HL-60/S4 treated with retinoic acid at 250 ng/mL for 4 days and 3 days (cell line): Measurements from ENCODE around the gene EXOC6B.

Experiments
- in situ Hi-C: fragments of 300-500 bp; cut with MboI; formaldehyde crosslinking; loops from 2 replicates; pipeline ENCODE4 v1.7.0; 2022; ENCODE audit warnings: low sequenced_read_pairs

The EXOC6B gene

GRCh38 chr2:72153026-72153791, 672.6 kb downstream of the EXOC6B start:
- in situ Hi-C loops: no loop called here

GRCh38 chr2:72150861-72151356, 674.9 kb downstream of the EXOC6B start:
- in situ Hi-C loops: no loop called here

GRCh38 chr2:72150157-72150860, 675.5 kb downstream of the EXOC6B start:
- in situ Hi-C loops: no loop called here

DNA sequence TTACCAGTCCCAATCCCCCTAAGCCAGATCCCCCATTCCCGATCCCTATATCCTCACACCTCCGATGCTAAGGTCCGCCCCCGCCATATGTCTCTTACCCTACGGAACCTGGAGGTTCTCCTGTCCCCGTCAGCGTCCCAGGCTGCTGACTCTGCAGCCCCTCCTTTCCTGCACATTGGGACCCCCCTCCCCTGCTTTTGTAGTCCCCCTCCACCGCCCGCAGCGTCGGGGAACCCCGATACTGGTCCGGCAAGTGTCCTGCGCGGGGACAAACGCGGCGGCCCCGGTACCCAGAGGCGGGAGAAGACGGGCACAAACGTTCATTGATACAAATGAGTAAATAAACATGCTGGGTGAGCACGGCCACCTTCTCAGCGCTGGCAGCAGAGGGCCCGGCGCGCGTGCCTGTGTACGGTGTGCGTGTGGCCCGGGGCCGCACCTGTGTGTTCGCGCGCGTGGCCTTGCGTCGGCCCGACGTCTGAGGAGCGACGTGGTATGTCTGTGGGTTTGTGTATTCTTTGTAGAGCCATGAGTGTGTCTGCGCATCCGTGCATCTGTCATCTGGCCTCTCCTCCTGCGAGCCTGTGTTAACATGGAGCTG, 676.2 kb downstream of the EXOC6B start:
- in situ Hi-C loops: no loop called here

DNA sequence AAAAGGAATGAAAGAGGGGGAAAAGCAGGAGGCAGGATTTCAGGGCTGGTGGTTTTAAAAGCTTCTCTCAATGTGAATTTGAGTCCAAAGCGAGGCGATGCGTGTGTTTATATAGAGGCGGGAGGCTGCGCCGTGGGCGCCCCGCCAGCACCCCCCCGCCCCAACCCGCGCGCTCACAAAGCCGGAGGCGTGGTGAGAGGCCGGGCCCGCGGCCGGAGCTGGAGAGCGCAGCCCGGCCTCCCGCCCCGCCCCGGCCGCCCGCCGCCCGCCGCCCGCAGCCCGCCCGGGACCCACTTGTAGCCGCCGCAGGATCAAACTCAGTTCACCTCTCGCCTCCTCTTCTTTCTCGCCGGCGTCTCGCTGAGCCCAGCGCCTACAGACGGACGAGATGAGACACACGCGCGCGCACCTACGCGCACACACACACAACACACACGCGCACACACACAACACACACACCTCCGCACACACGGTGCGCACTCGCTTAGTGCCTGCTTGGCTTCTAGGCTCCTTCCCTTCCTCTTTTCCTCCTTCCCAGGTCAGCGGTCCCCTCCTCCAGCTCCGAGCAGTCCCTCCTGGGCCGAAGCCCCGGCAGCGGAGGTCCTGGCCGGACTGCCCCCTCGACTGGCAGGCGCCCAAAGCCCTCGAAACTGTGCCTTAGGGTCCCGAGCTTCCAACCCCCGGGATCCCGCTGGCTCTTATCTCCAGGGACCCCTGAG, 676.8 kb downstream of the EXOC6B start:
- in situ Hi-C loops: no loop called here

DNA sequence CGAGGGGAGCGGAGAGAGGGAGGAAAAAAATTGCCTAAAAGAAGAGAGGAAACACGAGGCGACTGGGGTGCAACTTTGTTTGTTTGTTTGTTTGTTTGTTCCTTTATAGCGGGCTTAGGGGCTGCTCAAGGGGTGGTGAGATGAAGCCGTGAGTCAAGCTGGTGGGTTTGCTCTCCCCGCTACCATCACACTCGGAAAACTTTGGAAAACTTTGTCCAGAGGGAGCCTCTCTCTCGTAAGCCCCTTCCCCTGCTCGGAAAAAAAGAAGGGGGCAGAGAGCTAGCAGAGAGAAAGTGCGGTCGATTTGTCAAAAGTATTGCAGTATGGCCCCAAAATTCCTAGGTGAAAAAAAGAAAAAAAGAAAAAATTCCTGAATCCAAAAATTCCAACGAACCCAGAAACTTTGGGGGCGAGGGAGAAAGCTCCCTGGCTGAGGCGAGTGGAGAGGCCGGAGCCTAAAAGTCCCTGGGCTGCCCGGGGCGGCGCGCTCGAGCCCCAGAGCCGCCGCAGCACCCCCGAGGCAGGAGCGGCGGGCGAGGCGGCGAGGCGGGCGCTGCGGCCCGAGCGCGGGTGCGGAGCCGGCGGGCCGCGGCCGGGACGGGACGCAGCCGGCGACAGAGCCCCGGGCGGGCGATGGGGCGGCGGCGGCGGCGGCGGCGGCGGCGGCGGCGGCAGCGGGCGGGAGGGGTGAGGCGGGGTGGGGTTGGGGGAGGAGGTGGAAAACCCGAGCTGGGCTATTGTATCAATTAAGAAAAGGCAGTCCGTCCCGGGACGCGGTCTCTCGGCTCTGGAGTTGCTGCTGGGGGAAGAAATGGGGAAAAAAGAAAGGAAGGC, 677.6 kb downstream of the EXOC6B start:
- in situ Hi-C loops: no loop called here

GRCh38 chr2:72147303-72147971, 678.4 kb downstream of the EXOC6B start, which contains the start of gene CYP26B1:
TSS of gene CYP26B1 (minus strand) at chr2:72147862. CDS start at chr2:72147834, 28 bp downstream.
- in situ Hi-C loops: no loop called here

DNA sequence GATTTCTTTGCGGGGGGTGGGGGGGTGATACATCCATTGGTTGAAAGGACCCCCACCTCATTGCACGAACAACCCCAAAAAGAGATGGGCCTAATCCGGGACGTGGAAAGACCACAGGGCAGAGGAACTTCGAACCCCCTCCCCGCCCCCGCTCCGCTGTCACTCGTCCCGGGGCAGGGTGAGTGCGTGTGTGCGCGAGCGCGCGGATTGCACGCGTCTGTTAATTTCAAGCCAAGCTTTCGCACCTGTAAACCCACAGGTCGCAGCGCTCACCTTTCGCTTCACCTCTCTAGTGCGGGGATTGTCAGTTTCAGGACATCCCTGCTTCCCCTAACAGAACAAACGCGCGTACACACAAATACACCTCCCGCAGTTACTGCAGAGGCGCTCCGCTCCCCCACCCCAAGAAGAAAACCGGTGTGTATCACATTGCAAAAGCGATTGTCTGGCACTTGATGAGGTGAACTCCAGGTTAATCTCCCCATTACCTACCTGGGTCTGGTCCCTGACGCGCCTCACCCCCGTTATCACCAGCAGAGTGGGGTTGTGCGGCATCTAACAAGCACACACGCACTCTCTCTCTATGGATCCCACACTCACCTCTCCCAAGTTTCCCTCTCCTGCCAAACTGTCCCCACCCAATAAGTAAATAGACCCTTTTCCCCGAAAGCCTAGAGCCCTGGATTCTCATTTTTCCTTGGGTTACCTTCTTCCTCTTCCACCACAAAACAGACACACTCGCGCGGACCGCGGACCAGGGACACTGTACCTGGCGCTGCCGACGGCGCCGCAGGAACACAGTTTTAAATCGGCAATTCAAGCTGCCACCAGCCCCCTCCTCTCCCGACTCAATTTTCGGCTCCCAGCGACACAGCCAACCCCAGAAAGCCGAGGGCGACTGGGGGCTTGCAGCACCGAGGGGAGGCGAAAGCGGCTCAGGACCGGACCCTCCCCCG, 679.2 kb downstream of the EXOC6B start:
- in situ Hi-C loops: no loop called here

DNA sequence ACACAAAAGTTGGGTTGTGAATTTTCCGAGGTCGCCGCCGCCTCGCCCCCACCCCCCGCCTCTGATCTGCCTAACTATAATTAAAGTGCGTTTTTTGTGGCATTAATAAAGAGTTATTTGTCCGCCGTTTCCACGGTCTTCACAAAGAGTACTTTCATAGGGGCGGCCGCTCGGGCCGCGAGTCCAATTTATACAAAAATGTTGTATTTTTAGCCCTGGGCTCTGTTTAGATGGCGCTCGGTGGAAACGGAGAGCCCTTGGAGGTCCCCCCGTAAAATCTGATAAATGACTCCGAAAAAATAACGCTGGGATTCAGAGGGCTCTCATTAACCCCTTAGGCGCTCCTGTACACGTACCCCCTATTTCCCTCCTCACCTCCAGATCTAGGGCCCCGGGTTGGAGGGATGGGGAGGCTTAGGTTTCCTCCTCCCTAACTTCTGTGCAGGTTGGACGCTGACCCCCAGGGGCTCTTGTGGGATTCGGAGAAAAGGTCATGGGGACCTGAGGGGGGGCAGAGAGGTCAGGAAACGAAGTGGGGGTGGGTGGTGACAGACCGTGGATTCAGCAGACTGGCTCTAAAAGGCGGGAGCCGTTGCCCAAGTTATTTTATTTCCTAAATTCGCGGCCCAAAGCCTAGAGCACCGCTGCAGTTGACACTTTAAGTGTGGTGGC, 680.0 kb downstream of the EXOC6B start:
- in situ Hi-C loops: no loop called here

- in situ Hi-C loops: no loop called here
These were observed 680.6 kb downstream of the EXOC6B start for GRCh38 chr2:72145289-72145657.

DNA sequence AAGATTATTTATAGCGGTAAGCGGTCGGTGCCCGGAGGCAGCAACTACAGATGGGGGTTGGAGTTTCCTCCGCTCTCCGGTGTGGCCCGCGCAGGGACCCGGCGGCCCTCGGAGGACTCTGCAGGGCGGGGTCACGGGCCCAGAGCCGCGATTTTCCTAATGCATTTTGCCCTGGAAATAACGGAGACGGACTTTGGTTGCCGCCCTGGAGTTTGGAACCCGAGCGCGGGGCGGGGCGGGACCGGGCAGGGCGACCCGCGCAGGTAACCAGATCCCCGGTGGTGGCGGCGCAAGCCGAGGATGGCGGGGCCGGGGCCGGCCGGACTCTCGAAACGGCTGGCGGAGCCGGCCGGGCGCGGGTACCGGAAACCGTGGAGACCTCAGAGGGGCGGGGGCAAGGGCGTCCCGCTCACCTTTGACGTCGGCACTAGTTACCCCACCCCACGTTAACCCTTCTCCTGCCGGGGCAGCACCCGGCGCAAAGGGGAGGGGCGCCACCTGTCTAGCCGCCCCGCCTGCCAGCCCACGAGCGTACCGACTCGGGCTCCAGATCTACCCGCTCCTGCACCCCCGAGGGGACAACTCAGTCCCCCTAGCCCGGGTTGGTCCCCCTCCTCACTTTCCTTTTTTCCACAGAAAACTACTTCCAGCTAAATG, 681.1 kb downstream of the EXOC6B start:
- in situ Hi-C loops: no loop called here

- in situ Hi-C loops: no loop called here
These were observed 681.6 kb downstream of the EXOC6B start for GRCh38 chr2:72144274-72144631.

DNA sequence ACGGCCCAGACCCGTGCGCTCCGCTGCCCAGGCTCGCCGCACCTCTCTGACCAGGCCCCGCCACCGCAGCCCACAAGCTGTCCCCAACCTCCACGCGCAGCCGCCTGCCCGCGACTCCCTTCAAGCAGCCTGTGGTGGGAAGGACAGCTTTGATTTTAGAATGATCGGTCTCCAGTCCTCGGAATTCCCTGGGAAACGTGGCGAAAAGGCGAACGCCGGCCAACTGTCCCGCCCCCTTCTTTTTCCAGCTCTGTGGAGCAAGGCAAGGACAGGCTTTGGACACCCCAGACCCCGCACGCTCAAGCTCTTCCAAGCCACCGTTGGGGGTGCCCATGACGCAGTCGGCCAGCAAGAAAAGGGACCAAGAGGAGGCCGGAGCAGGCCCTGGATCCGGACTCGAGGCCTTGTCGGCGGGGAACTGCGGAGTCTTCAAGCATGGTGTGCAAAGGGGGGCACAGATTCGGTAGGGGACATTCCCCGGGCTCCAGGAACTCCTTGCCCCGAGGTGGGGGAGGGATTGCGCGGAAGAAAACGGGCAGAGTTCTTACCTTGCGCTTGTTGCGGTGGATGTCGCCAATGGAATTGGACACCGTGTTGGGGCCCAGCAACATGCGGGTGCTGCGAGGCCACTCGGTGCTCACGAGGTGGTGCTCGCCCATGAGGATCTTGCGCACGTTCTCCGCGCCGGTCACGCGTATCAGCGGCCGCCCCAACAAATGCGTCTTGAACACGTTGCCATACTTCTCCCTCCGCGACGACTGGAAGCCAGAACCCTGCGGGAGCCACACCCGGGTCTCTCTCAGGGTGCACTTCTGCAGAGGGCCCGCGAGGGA, 682.2 kb downstream of the EXOC6B start:
- in situ Hi-C loops: no loop called here

- in situ Hi-C loops: no loop called here
These were observed 683.0 kb downstream of the EXOC6B start for GRCh38 chr2:72142570-72143440.

DNA sequence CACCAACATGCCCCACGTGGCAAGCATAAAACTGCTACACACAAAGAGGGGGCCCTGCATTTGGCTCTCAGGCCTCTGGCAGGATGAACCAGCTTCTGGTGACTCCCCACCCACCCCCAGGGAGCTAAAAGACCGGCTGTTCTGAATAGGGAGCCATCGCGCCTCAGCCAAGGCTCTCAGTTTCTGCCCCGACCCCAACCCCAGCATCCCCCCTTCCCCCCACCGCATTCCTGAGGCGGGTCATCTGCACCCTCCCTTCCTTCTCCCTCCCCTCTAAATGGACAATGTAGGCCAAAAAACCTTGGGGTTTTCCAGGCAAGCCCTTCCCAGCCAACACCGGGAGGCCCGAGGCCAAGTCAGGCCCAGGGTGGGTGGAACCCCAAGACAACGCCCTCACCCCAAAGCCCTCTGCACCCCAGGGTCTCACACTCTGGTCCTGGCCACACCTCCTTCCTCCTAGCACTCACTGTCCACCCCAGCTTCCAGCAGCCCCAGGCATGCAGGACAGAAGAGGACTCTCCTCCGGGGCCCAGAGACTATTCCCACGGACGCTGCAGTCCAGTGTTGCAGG, 683.9 kb downstream of the EXOC6B start:
- in situ Hi-C loops: no loop called here
